ENCODE measurements around the gene ZNF385B.

DNA sequence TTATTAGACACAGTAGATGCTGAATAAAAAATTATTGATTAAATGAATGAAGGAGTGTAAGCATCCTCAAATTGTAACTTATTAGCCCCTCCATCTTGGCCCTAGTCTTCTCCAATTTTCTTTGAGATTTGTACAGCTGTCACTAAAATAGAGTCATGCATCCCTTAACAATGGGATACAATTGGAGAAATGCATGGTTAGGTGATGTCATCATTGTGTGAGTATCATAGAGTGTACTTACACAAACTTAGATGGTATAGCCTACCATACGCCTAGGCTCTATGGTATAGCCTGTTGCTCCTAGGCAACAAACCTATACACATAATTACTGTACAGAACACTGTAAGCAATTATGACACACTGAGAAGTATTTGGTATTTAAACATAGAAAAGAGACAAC lies 38.3 kb upstream of the ZNF385B start:
- TF ChIP-seq EZH2phosphoT487 (IDR thresholded peaks at IDR 0.05; ENCODE audit: low read length) = no peak
- TF ChIP-seq EZH2 (optimal IDR thresholded peaks at IDR 0.05; ENCODE audit: low read depth, low read length) = no peak
- TF ChIP-seq, protein P1, sequence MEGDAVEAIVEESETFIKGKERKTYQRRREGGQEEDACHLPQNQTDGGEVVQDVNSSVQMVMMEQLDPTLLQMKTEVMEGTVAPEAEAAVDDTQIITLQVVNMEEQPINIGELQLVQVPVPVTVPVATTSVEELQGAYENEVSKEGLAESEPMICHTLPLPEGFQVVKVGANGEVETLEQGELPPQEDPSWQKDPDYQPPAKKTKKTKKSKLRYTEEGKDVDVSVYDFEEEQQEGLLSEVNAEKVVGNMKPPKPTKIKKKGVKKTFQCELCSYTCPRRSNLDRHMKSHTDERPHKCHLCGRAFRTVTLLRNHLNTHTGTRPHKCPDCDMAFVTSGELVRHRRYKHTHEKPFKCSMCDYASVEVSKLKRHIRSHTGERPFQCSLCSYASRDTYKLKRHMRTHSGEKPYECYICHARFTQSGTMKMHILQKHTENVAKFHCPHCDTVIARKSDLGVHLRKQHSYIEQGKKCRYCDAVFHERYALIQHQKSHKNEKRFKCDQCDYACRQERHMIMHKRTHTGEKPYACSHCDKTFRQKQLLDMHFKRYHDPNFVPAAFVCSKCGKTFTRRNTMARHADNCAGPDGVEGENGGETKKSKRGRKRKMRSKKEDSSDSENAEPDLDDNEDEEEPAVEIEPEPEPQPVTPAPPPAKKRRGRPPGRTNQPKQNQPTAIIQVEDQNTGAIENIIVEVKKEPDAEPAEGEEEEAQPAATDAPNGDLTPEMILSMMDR (IDR thresholded peaks at IDR 0.05; ENCODE audit: low read length) = no peak

Measured in MM.1S (cell line).